Endothelial cell of umbilical vein (primary cell): Measurements from ENCODE around the gene DENND5B. TPM values are rescaled to one million over a fixed set of nuclear protein-coding genes. Genes with fewer than 3 reads are reported as not detected.

Experiments
- BruUV-seq: library from RNA; stranded (reverse); fragments of 400-500 nt; replicated peaks from 2 replicates; lab custom pipeline; 2021; lab: Mats Ljungman, UMichigan
- CTCF ChIA-PET: fragments of 300-600, 350-600 bp; sonication (Branson Sonifier 250); formaldehyde crosslinking; loops from one replicate; lab custom pipeline; 2021; ENCODE audit warnings: antibody characterized with exemption, inconsistent platforms; lab: Charles Lee
- POLR2A ChIA-PET: fragments of 300-600, 350-600 bp; sonication (Branson Sonifier 250); formaldehyde crosslinking; loops from one replicate; lab custom pipeline; 2021; ENCODE audit warnings: antibody characterized with exemption, inconsistent platforms; lab: Charles Lee
- DNase-seq: peaks from one replicate; pipeline ENCODE4 v3.0.0-alpha.2; 2011; ENCODE audit warnings: low read depth, low spot score
- FAIRE-seq: peaks from 2 replicates; lab custom pipeline; 2011; peaks lifted over from hg19 to GRCh38; lab: Jason Lieb, UNC
- H2AFZ ChIP-seq: 2 replicates; pipeline ENCODE4 v1.6.0; 2012; ENCODE audit warnings: low read depth, low read length, control low read depth, inconsistent platforms
- H3K27ac ChIP-seq: 2 replicates; pipeline ENCODE4 v1.5.1; 2011; ENCODE audit warnings: low read depth, mild to moderate bottlenecking, control low read depth, low read length, moderate library complexity; ENCODE audit not compliant: insufficient read depth
- H3K27me3 ChIP-seq, 2 experiments: 2 replicates each; pipeline versions ENCODE4 v1.6.0 to v1.6.1; 2011; ENCODE audit warnings: low read length in 2 of 2, mixed read lengths in 1 of 2; ENCODE audit not compliant: control insufficient read depth in 2 of 2, insufficient read depth in 2 of 2
- H3K36me3 ChIP-seq, 2 experiments: 2 replicates in 1 of 2; 3 replicates in 1 of 2; pipeline ENCODE4 v1.5.1; 2011; ENCODE audit warnings: low read length in 2 of 2, mild to moderate bottlenecking in 1 of 2, moderate library complexity in 1 of 2; ENCODE audit not compliant: control insufficient read depth in 2 of 2, insufficient read depth in 2 of 2; ENCODE audit errors: extremely low read depth in 1 of 2
- H3K4me1 ChIP-seq: 3 replicates; pipeline ENCODE4 v1.5.1; 2011; ENCODE audit warnings: mild to moderate bottlenecking, low read length; ENCODE audit not compliant: control insufficient read depth, insufficient read depth; ENCODE audit errors: extremely low read depth
- H3K4me2 ChIP-seq: 2 replicates; pipeline ENCODE4 v1.6.1; 2011; ENCODE audit warnings: low read length, control low read depth, mixed read lengths; ENCODE audit not compliant: insufficient read depth
- H3K4me3 ChIP-seq, 3 experiments: fragments of 200-600 bp in 1 of 3; sonication (generic), shearing (Covaris generic) in 1 of 3; replicated peaks in 1 of 3; 2 replicates each; pipeline ENCODE4 v1.5.1; 2011 to 2016; ENCODE audit warnings: control low read depth in 3 of 3, low read length in 3 of 3, mild to moderate bottlenecking in 2 of 3, inconsistent platforms in 1 of 3, low read depth in 1 of 3, moderate library complexity in 1 of 3; ENCODE audit not compliant: insufficient read depth in 1 of 3
- H3K79me2 ChIP-seq: 2 replicates; pipeline ENCODE4 v1.6.0; 2012; ENCODE audit warnings: low read length, inconsistent platforms; ENCODE audit not compliant: control insufficient read depth, insufficient read depth
- H3K9ac ChIP-seq: replicated peaks from 2 replicates; pipeline ENCODE3; 2011; ENCODE audit warnings: low read length, control low read depth; ENCODE audit not compliant: insufficient read depth; ENCODE audit errors: extremely low read depth
- H3K9me1 ChIP-seq: replicated peaks from 3 replicates; pipeline ENCODE4 v1.6.0; 2011; ENCODE audit warnings: mild to moderate bottlenecking, low read length; ENCODE audit not compliant: control insufficient read depth, insufficient read depth; ENCODE audit errors: extremely low read depth
- H3K9me3 ChIP-seq: replicated peaks from 2 replicates; pipeline ENCODE4 v1.5.1; 2012; ENCODE audit warnings: low read length, inconsistent platforms; ENCODE audit not compliant: control insufficient read depth, insufficient read depth
- H4K20me1 ChIP-seq: replicated peaks from 2 replicates; pipeline ENCODE3; 2011; ENCODE audit warnings: mild to moderate bottlenecking, low read length; ENCODE audit not compliant: control insufficient read depth, insufficient read depth; ENCODE audit errors: extremely low read depth
- EZH2 ChIP-seq: IDR thresholded peaks from 2 replicates; pipeline ENCODE4 v1.6.1; 2012; ENCODE audit warnings: borderline replicate concordance, low read depth, mild to moderate bottlenecking, moderate library complexity, low read length, inconsistent platforms; ENCODE audit not compliant: severe bottlenecking
- FOS ChIP-seq: IDR thresholded peaks from 2 replicates; pipeline ENCODE4 v1.6.1; 2011; ENCODE audit warnings: mild to moderate bottlenecking, low read length, moderate library complexity, borderline replicate concordance; ENCODE audit not compliant: insufficient read depth
- GATA2 ChIP-seq: IDR thresholded peaks from 2 replicates; pipeline ENCODE4 v1.7.0; 2011; ENCODE audit warnings: low read depth, mild to moderate bottlenecking, moderate library complexity, mixed read lengths, low read length; ENCODE audit not compliant: insufficient read length, insufficient read depth
- JUN ChIP-seq: IDR thresholded peaks from 2 replicates; pipeline ENCODE4 v1.6.1; 2011; ENCODE audit warnings: borderline replicate concordance, low read depth; ENCODE audit not compliant: insufficient read length, insufficient read depth
- MYC ChIP-seq: IDR thresholded peaks from one replicate; pipeline ENCODE4 v1.6.1; 2011; ENCODE audit warnings: mild to moderate bottlenecking, low read depth, low read length
- POLR2A ChIP-seq: IDR thresholded peaks from 2 replicates; pipeline ENCODE4 v1.6.1; 2012; ENCODE audit warnings: low read depth, mild to moderate bottlenecking, control low read depth, low read length
- POLR2AphosphoS5 ChIP-seq: IDR thresholded peaks from 2 replicates; pipeline ENCODE4 v1.6.1; 2012; ENCODE audit warnings: low read depth, mild to moderate bottlenecking, control low read depth, low read length, moderate library complexity; ENCODE audit not compliant: insufficient read depth
- dilution Hi-C: fragments of 300-500 bp; cut with MboI; formaldehyde crosslinking; loops from one replicate; pipeline ENCODE4 v1.15.0; 2019; ENCODE audit warnings: low sequenced_read_pairs; ENCODE audit not compliant: extremely low pct_ligation_motif_present
- intact Hi-C: fragments of 100-400 bp; cut with micrococcal nuclease; formaldehyde crosslinking; loops from one replicate; pipeline ENCODE4 v1.10.0; 2022
- polyA plus RNA-seq, 4 experiments: library from polyadenylated mRNA; depleted of rRNA in 3 of 4; stranded (reverse) in 3 of 4; unstranded in 1 of 4; fragments of >200 nt; gene quantifications; 2 replicates each; pipeline versions ENCODE4 v1.2.1 to v1.2.3, GENCODE V29; 2011 to 2012; ENCODE audit warnings: missing spikeins in 1 of 4
- total RNA-seq: library from RNA; stranded (reverse); gene quantifications from 2 replicates; pipeline ENCODE4 v1.2.3, GENCODE V29; 2021
- TF ChIP-seq, protein P1 (sequence below): IDR thresholded peaks from 2 replicates; pipeline ENCODE4 v1.6.1; 2011; ENCODE audit not compliant: insufficient read depth, insufficient read length
- TF ChIP-seq, protein P2 (sequence below), 2 donors: IDR thresholded peaks; 1 replicate in 1 of 2; 2 replicates in 1 of 2; pipeline ENCODE4 v1.5.1; 2011; ENCODE audit warnings: low read length in 2 of 2, mild to moderate bottlenecking in 2 of 2, moderate library complexity in 2 of 2, control low read depth in 1 of 2, inconsistent platforms in 1 of 2, low read depth in 1 of 2; ENCODE audit not compliant: insufficient read depth in 1 of 2; ENCODE audit errors: extremely low read depth in 1 of 2

DENND5B gene
- total and polyA plus RNA-seq, 2 donors (not counting 3 experiments of a cell fraction or from before 2014, with no cell fraction given): 10.3 to 18.3 TPM

DNA sequence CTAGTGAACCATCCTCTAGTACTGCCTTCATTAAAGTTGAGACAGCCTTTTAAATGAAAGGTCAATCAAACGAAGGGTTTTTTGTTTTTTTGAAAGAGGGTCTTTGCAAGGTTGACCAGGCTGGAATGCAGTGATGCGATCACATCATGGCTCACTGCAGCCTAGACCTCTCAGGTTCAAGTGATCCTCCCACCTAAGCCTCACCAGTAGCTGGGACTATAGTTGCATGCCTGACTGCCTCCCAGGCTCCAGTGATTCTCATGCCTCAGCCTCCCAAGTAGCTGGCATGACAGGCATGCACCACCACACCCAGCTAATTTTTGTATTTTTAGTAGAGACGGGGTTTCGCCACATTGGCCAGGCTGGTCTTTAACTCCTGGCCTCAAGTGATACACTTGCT is 150.3 kb downstream of the DENND5B start:
- Histone ChIP-seq H4K20me1 (no peaks in the 10 kb centered on the region), H3K9me1 (no peaks in the 10 kb centered on the region), H3K9ac (no peak overlapping the region), H3K27me3 (no peaks in the 10 kb centered on the region), H3K79me2 (no peaks in the 10 kb centered on the region), H3K27ac (no peak overlapping the region), H3K4me1 (no peaks in the 10 kb centered on the region), H3K4me2 (no peak overlapping the region), H2AFZ (no peak overlapping the region), H3K36me3 (no peaks in the 10 kb centered on the region), H3K4me3 (no peak overlapping the region), H3K9me3 (no peaks in the 10 kb centered on the region)
- CTCF ChIA-PET: interaction anchor here (1.2 kb wide), 1 partner anchor 193 kb away, joined by 3 read pairs; no protein-coding TSS in a partner anchor
- BruUV-seq: no TSS peak
- no peak for TF ChIP-seq POLR2A
- TF ChIP-seq MYC: no peak
- no peak for TF ChIP-seq POLR2AphosphoS5
- DNase-seq (no peak), FAIRE-seq (no peak)
- dilution Hi-C loops (no loop called here), intact Hi-C loops (no loop called here)
- POLR2A ChIA-PET: no interaction called here

DNA sequence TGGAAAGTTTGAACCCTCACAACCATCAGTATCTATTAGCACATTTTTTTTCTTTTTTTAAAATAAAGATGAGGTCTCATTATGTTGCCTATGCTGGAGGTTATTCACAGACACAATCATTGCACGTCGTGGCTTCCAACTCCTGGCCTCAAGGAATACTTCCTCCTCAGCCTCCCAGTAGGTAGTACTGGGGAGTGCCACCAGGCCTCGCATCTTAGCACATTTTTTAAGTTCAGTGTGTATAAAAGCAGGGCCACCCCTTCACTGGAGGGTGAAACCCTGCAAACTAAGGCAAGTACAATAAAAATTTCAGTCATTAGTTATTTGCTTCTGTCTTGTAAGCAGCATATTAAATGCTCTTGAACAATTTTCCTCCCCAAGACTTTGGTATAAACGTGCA is 150.8 kb downstream of the DENND5B start:
- Histone ChIP-seq H4K20me1 (no peaks in the 10 kb centered on the region), H3K79me2 (no peaks in the 10 kb centered on the region), H3K27ac (no peak overlapping the region), H3K9me3 (no peaks in the 10 kb centered on the region), H3K9ac (no peak overlapping the region), H2AFZ (no peak overlapping the region), H3K27me3 (no peaks in the 10 kb centered on the region), H3K4me3 (no peak overlapping the region), H3K4me2 (no peak overlapping the region), H3K9me1 (no peaks in the 10 kb centered on the region), H3K36me3 (no peaks in the 10 kb centered on the region), H3K4me1 (no peaks in the 10 kb centered on the region)
- ChIA-PET CTCF (no interaction called here), POLR2A (no interaction called here)
- DNase-seq (no peak), FAIRE-seq (no peak)
- intact Hi-C loops: no loop called here
- dilution Hi-C loops: no loop called here
- TF ChIP-seq EZH2: no peak
- TF ChIP-seq GATA2: no peak
- no peak for TF ChIP-seq MYC
- TF ChIP-seq, protein P1, sequence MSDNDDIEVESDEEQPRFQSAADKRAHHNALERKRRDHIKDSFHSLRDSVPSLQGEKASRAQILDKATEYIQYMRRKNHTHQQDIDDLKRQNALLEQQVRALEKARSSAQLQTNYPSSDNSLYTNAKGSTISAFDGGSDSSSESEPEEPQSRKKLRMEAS: no peak
- TF ChIP-seq POLR2A: no peak
- TF ChIP-seq, protein P2, sequence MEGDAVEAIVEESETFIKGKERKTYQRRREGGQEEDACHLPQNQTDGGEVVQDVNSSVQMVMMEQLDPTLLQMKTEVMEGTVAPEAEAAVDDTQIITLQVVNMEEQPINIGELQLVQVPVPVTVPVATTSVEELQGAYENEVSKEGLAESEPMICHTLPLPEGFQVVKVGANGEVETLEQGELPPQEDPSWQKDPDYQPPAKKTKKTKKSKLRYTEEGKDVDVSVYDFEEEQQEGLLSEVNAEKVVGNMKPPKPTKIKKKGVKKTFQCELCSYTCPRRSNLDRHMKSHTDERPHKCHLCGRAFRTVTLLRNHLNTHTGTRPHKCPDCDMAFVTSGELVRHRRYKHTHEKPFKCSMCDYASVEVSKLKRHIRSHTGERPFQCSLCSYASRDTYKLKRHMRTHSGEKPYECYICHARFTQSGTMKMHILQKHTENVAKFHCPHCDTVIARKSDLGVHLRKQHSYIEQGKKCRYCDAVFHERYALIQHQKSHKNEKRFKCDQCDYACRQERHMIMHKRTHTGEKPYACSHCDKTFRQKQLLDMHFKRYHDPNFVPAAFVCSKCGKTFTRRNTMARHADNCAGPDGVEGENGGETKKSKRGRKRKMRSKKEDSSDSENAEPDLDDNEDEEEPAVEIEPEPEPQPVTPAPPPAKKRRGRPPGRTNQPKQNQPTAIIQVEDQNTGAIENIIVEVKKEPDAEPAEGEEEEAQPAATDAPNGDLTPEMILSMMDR (IDR thresholded peaks at IDR 0.05; ENCODE audit: extremely low read depth in 1 of 2, insufficient read depth in 1 of 2, low read depth in 1 of 2, low read length in 2 of 2): no peak
- TF ChIP-seq JUN: no peak
- no peak for TF ChIP-seq FOS
- no peak for TF ChIP-seq POLR2AphosphoS5
- no TSS peak for BruUV-seq
